Ureter (tissue), 1 donor: ENCODE measurements around the gene GRAP2. TPM values are rescaled to one million over a fixed set of nuclear protein-coding genes. Genes with fewer than 3 reads are reported as not detected.
"Not testable (repeated sequence)": the region's sequence is repeated elsewhere in the genome, so short reads cannot be mapped to it uniquely, and the experiment has no call there.

Experiments
- DNase-seq: peaks from one replicate; pipeline ENCODE4 v3.0.0-alpha.2; 2020; ENCODE audit warnings: low spot score
- total RNA-seq: library from RNA; stranded (reverse); gene quantifications from one replicate; pipeline ENCODE4 v1.2.4, GENCODE V29; 2023
- donor health status: DM: yes; HTN: yes; CAD: no.

Gene GRAP2
- 7.9 TPM for total RNA-seq

- no peak for DNase-seq
Measured at GRCh38 chr22:39900306-39901227, at the start of gene GRAP2. Gene GRAP2 (plus strand): TSS chr22:39901084. CDS start chr22:39947107, 46,023 bp downstream.

- DNase-seq, result no peak
Measured at GRCh38 chr22:39851606-39852315, 49.1 kb upstream of the GRAP2 start.

DNA sequence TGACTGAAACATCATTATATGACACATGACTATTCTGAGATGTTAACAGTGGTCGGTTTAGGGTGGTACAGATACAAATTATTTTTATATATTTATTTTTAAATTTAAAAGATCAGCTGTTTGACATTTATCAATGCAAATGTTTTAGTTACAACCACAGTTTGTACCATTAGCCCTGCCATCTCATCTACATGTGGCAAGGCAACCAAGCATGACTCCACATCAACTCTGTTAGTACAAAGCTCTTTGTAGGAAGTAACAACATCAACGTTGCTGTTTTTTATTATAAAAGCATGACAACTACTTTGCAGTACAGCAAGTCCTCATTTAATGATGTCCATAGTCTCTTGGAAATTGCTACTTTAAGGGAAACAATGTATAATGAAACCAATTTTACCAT lies 48.1 kb upstream of the GRAP2 start:
- no peak for DNase-seq

- no peak for DNase-seq
Measured at GRCh38 chr22:39856588-39856987, 44.3 kb upstream of the GRAP2 start.

DNA sequence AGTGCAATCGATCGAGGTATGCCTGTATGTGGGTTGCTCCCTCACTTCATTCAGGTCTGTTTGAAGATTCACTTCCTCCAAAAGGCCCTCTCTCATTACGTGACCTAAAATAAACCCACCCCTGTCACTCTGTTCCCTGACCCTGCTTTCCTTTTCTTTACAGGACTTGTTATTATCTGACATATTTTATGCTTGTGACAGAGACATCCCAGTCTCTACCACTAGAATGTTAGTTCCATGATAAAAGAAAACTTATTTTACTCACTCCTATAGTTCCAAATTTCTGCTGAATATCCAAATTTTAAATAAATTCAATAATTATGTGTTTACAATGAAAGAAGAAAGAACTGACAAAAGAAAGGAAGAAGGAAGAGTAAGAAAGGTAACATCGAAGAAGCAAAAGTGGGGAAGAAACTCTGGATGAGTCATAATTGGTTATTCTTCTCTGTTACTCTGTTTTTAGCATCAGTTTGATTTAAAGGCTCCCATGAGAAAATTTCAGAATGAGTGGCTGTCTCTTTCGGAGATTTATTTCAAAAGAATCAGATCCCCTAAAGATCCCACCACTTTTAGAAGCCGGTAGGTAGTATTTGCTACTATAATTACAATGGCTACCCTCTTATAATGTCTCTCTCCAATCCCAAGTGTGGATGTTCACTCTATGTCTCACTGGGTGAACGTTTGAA lies 40.8 kb upstream of the GRAP2 start:
- DNase-seq, result no peak

GRCh38 chr22:39868741-39869140 lies 32.1 kb upstream of the GRAP2 start:
- no peak for DNase-seq

GRCh38 chr22:39869797-39870196 lies 31.1 kb upstream of the GRAP2 start:
- not testable (repeated sequence) for DNase-seq

GRCh38 chr22:39871008-39871798 lies 29.7 kb upstream of the GRAP2 start:
- no peak for DNase-seq

DNA sequence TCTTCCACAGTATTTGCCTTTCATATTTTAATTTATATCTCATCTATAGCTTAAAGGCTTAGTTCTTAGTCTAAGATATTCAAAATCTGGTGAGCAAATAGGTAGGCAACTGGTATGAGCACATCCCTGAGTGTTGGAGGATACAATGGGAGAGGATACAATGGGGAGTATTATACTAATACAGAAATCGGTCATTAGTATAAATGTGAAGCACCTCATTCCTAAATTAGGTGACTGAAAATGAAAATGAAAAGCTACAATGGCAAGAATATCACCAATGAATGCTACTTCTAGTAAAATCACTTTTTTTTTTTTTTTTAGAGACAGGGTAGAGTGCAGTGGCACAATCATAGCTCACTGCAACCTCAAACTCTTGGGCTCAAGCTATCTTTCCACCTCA lies 28.3 kb upstream of the GRAP2 start:
- DNase-seq, result no peak

GRCh38 chr22:39873965-39874364 lies 26.9 kb upstream of the GRAP2 start:
- DNase-seq, result no peak

- DNase-seq, result not testable (repeated sequence)
Measured at GRCh38 chr22:39875176-39875885, 25.6 kb upstream of the GRAP2 start.

GRCh38 chr22:39877079-39877845 lies 23.6 kb upstream of the GRAP2 start:
- DNase-seq, result no peak

DNA sequence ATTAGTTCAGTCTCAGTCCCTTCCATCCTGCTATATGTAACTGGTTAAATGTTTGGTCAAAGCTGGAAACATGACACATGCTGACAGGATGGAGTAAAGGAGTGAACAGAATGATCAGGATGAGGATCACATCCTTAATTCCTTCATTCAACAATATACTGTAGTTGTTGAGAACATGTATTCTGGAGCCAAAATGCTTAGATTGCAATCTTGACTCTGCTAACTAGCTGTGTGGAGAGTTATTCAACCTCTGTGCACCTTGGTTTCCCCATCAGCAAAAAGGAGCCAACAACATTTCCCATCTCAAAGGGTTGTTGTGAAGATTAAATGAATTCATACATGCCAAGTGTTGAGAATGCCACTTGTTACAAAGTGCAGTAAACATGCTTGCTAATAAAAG lies 20.2 kb upstream of the GRAP2 start:
- DNase-seq, result no peak

- no peak for DNase-seq
Measured at GRCh38 chr22:39883057-39883456, 17.8 kb upstream of the GRAP2 start.

- DNase-seq, result not testable (repeated sequence)
Measured at GRCh38 chr22:39889924-39890323, 11.0 kb upstream of the GRAP2 start.

DNA sequence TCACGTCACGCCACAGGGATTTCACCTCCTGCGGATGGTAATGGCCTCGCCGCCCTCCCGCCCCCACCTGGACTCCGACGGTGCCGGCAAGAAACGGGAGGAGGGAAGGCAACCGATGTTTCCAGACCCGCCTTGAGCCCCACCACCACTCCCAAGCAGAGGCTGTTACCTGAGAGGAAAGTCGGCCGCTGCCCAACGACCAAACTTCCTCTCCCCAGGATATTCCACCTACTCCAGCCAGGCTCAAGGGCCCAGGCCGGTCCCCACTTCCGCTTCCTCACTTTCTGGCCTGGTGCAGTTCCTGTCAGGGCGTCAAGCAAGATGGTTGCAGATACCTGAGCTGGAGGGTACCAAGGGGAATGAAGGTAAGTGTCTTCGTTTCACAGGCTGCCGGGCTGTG lies 7.4 kb upstream of the GRAP2 start, which contains the start of gene ENTHD1:
TSS of gene ENTHD1 (minus strand) at position 235 of the 400 bp plus-strand sequence. CDS start 6,012 bp downstream, outside the sequence.
- no peak for DNase-seq

GRCh38 chr22:39894554-39895092 lies 6.3 kb upstream of the GRAP2 start:
- no peak for DNase-seq

GRCh38 chr22:39895682-39896081 lies 5.2 kb upstream of the GRAP2 start:
- DNase-seq, result no peak

DNA sequence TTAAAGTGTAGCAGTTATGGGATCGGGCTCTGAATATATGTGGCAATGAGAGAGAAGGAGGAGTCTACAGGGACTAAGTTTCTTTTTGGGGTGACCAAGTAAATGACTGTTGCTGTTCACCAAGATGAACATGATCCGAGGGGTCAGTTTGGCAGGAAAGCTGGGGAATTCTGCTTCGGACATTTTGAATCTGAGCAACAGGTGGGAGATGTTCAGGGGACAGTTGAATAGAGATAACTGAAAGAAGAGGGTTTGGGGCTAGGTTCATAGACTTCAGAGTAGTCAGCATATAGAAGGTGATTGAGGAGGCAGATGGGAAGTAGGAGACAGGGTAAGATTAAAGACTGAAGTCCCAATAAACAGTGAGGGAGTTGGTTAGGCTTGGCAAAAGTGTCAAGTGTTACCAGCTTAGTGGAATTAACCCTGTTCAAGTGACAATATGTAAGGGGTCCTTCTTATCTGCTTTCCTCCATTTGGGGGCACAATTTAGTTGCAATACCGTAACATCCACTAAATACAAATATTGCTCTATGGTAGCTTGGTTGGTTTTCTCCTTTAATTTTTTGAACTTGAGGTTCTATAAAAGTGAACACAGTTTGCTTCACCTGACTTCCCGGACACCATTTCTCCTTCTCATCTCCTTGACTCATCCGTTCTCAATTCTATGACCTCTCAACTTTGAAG lies 4.4 kb upstream of the GRAP2 start:
- DNase-seq, result no peak
